Measurements from ENCODE around the gene TBL3. TPM values are rescaled to one million over a fixed set of nuclear protein-coding genes. Genes with fewer than 3 reads are reported as not detected.
A peak's percentile ranks its signal among the peaks of the same experiment; 100 is the strongest.

TBL3 gene
- polyA plus RNA-seq, 1 donor from 2014 or later: 21.4 TPM

- H3K9me3 ChIP-seq (ENCODE audit: low read length): no peaks in the 10 kb centered on the region
- H3K79me2 ChIP-seq (replicated peaks; ENCODE audit: insufficient read depth, low read length): peaks cover 18% of the 10 kb centered on the region
- no peak for TF ChIP-seq RAD21 (conservative IDR thresholded peaks at IDR 0.05)
- TF ChIP-seq TAF1 (IDR thresholded peaks at IDR 0.05; ENCODE audit: low read depth): no peak
- no peak for TF ChIP-seq SMC3 (conservative IDR thresholded peaks at IDR 0.05; ENCODE audit: poor library complexity)
- no peak for TF ChIP-seq EP300 (conservative IDR thresholded peaks at IDR 0.05; ENCODE audit: poor library complexity, severe bottlenecking)
- no peak for TF ChIP-seq MXI1 (conservative IDR thresholded peaks at IDR 0.05; ENCODE audit: poor library complexity, severe bottlenecking)
- TF ChIP-seq EZH2 (IDR thresholded peaks at IDR 0.05; ENCODE audit: borderline replicate concordance, insufficient read depth, low read length, poor library complexity, severe bottlenecking): no peak
- no peak for TF ChIP-seq REST (IDR thresholded peaks at IDR 0.05; ENCODE audit: borderline replicate concordance)
- no peak for TF ChIP-seq POLR2AphosphoS5 (IDR thresholded peaks at IDR 0.05)
- no peak for TF ChIP-seq CTCF (IDR thresholded peaks at IDR 0.05; ENCODE audit: poor library complexity, severe bottlenecking)
- peak overlapping the region; percentile 96 for H3K9ac ChIP-seq (ENCODE audit: low read length)
- no peaks in the 10 kb centered on the region for H3K36me3 ChIP-seq (ENCODE audit: insufficient read depth, low read length)
- no peaks in the 10 kb centered on the region for H4K20me1 ChIP-seq (ENCODE audit: insufficient read depth)
- no peak overlapping the region for H3K4me2 ChIP-seq (ENCODE audit: low read length)
- no peaks in the 10 kb centered on the region for H3K27me3 ChIP-seq (ENCODE audit: insufficient read depth, low read depth, low read length)
- H3K27ac ChIP-seq (ENCODE audit: low read length): no peak overlapping the region
- no peak overlapping the region for H2AFZ ChIP-seq (ENCODE audit: low read depth, low read length)
- peak overlapping the region; percentile 97 for H3K4me3 ChIP-seq (ENCODE audit: low read length)
- H3F3A ChIP-seq (ENCODE audit: insufficient read depth, low read length, poor library complexity, severe bottlenecking): no peaks in the 10 kb centered on the region
- no peaks in the 10 kb centered on the region for H3K9me2 ChIP-seq (ENCODE audit: insufficient read depth, low read length)
Measured at GRCh38 chr16:1960665-1961630, 10.9 kb upstream of the TBL3 start.

GRCh38 chr16:1961651-1962067 is 10.2 kb upstream of the TBL3 start:
- Histone ChIP-seq H3K79me2 (replicated peaks; ENCODE audit: insufficient read depth, low read length) (peaks cover 19% of the 10 kb centered on the region), H3K4me3 (ENCODE audit: low read length) (no peak overlapping the region)

More at GRCh38 chr16:1961651-1962067, 10.2 kb upstream of the TBL3 start:
- Histone ChIP-seq H3K27me3 (ENCODE audit: insufficient read depth, low read depth, low read length) (no peaks in the 10 kb centered on the region), H3K36me3 (ENCODE audit: insufficient read depth, low read length) (no peaks in the 10 kb centered on the region), H3K9ac (ENCODE audit: low read length) (no peak overlapping the region), H4K20me1 (ENCODE audit: insufficient read depth) (no peaks in the 10 kb centered on the region), H3K27ac (ENCODE audit: low read length) (no peak overlapping the region), H3F3A (ENCODE audit: insufficient read depth, low read length, poor library complexity, severe bottlenecking) (no peaks in the 10 kb centered on the region), H3K9me3 (ENCODE audit: low read length) (no peaks in the 10 kb centered on the region), H3K4me2 (ENCODE audit: low read length) (no peak overlapping the region), H3K9me2 (ENCODE audit: insufficient read depth, low read length) (no peaks in the 10 kb centered on the region), H2AFZ (ENCODE audit: low read depth, low read length) (no peak overlapping the region)
- no peak for TF ChIP-seq MXI1 (conservative IDR thresholded peaks at IDR 0.05; ENCODE audit: poor library complexity, severe bottlenecking)
- no peak for TF ChIP-seq REST (IDR thresholded peaks at IDR 0.05; ENCODE audit: borderline replicate concordance)
- TF ChIP-seq CTCF (IDR thresholded peaks at IDR 0.05; ENCODE audit: poor library complexity, severe bottlenecking): no peak
- no peak for TF ChIP-seq EP300 (conservative IDR thresholded peaks at IDR 0.05; ENCODE audit: poor library complexity, severe bottlenecking)
- no peak for TF ChIP-seq TAF1 (IDR thresholded peaks at IDR 0.05; ENCODE audit: low read depth)
- no peak for TF ChIP-seq EZH2 (IDR thresholded peaks at IDR 0.05; ENCODE audit: borderline replicate concordance, insufficient read depth, low read length, poor library complexity, severe bottlenecking)
- no peak for TF ChIP-seq RAD21 (conservative IDR thresholded peaks at IDR 0.05)
- no peak for TF ChIP-seq SMC3 (conservative IDR thresholded peaks at IDR 0.05; ENCODE audit: poor library complexity)

All from neural cell (in vitro differentiated cells).